Sigmoid colon (tissue), 7 donors: Measurements from ENCODE around the gene CAND1. TPM values are rescaled to one million over a fixed set of nuclear protein-coding genes. Genes with fewer than 3 reads are reported as not detected.

ENCODE experiments used
- DNase-seq: peaks from one replicate; pipeline ENCODE4 v3.0.0-alpha.2; 2019
- H3K27ac ChIP-seq, 4 donors: fragments of 200-600 bp; sonication (generic); one replicate each; pipeline ENCODE4 v1.5.1; 2016 to 2019; ENCODE audit warnings: mild to moderate bottlenecking in 1 of 4
- H3K27me3 ChIP-seq, 3 donors: fragments of 200-600 bp; sonication (generic); one replicate each; pipeline ENCODE4 v1.5.1; 2019; ENCODE audit warnings: mild to moderate bottlenecking in 1 of 3
- H3K36me3 ChIP-seq, 4 donors: fragments of 200-600 bp; sonication (generic); one replicate each; pipeline ENCODE4 v1.5.1; 2016 to 2019
- H3K4me1 ChIP-seq, 4 donors: fragments of 200-600 bp; sonication (generic); one replicate each; pipeline ENCODE4 v1.5.1; 2017 to 2019
- H3K4me3 ChIP-seq, 4 donors: fragments of 200-600 bp; sonication (generic); one replicate each; pipeline ENCODE4 v1.5.1; 2017 to 2019; ENCODE audit warnings: mild to moderate bottlenecking in 2 of 4, moderate library complexity in 1 of 4
- H3K9me3 ChIP-seq, 4 donors: fragments of 200-600 bp in 3 of 4; sonication (generic) in 3 of 4; one replicate each; pipeline versions ENCODE4 v1.5.1 to v1.6.1; 2013 to 2019
- EP300 ChIP-seq, 4 donors: sonication (generic); formaldehyde crosslinking; IDR thresholded peaks; one replicate each; pipeline ENCODE4 v1.6.1; 2017; ENCODE audit warnings: antibody characterized with exemption in 4 of 4
- POLR2A ChIP-seq, 2 donors: fragments of 450-650 bp; IDR thresholded peaks; one replicate each; pipeline ENCODE4 v1.6.1; 2016; ENCODE audit warnings: antibody characterized with exemption in 2 of 2, mild to moderate bottlenecking in 2 of 2, moderate library complexity in 2 of 2
- POLR2AphosphoS5 ChIP-seq, 4 donors: sonication (generic); formaldehyde crosslinking; IDR thresholded peaks; one replicate each; pipeline ENCODE4 v1.6.1; 2017; ENCODE audit warnings: antibody characterized with exemption in 4 of 4
- WGBS, 2 donors: extraction: QIAGEN DNeasy Blood & Tissue Kit; methylation state at CpG; one replicate each; pipeline ENCODE4 v1.1.7; 2013; 5-methylcytosine and 5-hydroxymethylcytosine counted together
- intact Hi-C: fragments of 100-400 bp; cut with DNase I; formaldehyde crosslinking; loops from one replicate; pipeline ENCODE4 v1.15.1; 2023
- polyA plus RNA-seq, 3 donors: library from polyadenylated mRNA; stranded (reverse); fragments of 200-250 nt; gene quantifications; one replicate each; pipeline ENCODE4 v1.2.3, GENCODE V29; 2013
- total RNA-seq, 4 donors: library from RNA; depleted of rRNA; stranded (reverse); fragments of >200 nt; gene quantifications; one replicate each; pipeline ENCODE4 v1.1.0, GENCODE V29; 2016
- TF ChIP-seq, protein P1 (sequence below), 4 experiments: fragments of 450-650 bp in 3 of 4; fragments of 200-600 bp in 1 of 4; IDR thresholded peaks; one replicate each; pipeline ENCODE4 v1.5.1; 2016 to 2019; ENCODE audit warnings: antibody characterized with exemption in 4 of 4, mild to moderate bottlenecking in 3 of 4, moderate library complexity in 2 of 4
- donor health status: healthy with polysubstance abuse.
- donor health status: Bipolar disorder and iron deficiency.
- donor health status: healthy.

Gene CAND1
- total and polyA plus RNA-seq, 7 donors = 10.2 to 86.5 (median 63.0) TPM

- H3K27ac ChIP-seq = no peak overlapping the region
- H3K4me1 ChIP-seq = peaks cover 0 to 28% (median 15%) of the 10 kb centered on the region in 4 donors
- TF ChIP-seq EP300 (IDR thresholded peaks at IDR 0.05) = no peak
- TF ChIP-seq POLR2A (IDR thresholded peaks at IDR 0.05) = no peak
- TF ChIP-seq POLR2AphosphoS5 (IDR thresholded peaks at IDR 0.05) = no peak
- TF ChIP-seq, protein P1, sequence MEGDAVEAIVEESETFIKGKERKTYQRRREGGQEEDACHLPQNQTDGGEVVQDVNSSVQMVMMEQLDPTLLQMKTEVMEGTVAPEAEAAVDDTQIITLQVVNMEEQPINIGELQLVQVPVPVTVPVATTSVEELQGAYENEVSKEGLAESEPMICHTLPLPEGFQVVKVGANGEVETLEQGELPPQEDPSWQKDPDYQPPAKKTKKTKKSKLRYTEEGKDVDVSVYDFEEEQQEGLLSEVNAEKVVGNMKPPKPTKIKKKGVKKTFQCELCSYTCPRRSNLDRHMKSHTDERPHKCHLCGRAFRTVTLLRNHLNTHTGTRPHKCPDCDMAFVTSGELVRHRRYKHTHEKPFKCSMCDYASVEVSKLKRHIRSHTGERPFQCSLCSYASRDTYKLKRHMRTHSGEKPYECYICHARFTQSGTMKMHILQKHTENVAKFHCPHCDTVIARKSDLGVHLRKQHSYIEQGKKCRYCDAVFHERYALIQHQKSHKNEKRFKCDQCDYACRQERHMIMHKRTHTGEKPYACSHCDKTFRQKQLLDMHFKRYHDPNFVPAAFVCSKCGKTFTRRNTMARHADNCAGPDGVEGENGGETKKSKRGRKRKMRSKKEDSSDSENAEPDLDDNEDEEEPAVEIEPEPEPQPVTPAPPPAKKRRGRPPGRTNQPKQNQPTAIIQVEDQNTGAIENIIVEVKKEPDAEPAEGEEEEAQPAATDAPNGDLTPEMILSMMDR (IDR thresholded peaks at IDR 0.05) = no peak
- DNase-seq = no peak
- no peaks in the 10 kb centered on the region for H3K9me3 ChIP-seq
- no peaks in the 10 kb centered on the region for H3K27me3 ChIP-seq
- H3K4me3 ChIP-seq = no peak overlapping the region
- peaks cover 0 to 36% (median 0%) of the 10 kb centered on the region in 4 donors for H3K36me3 ChIP-seq
- intact Hi-C loops = no loop called here
- 95 to 96% methylated on average over 2 of the region's 2 CpGs for WGBS, 2 donors
Measured at GRCh38 chr12:67284561-67284960, 15.4 kb downstream of the CAND1 start.

GRCh38 chr12:67286257-67286656 is 17.1 kb downstream of the CAND1 start:
- TF ChIP-seq EP300 (IDR thresholded peaks at IDR 0.05) (no peak), POLR2A (IDR thresholded peaks at IDR 0.05) (no peak), POLR2AphosphoS5 (IDR thresholded peaks at IDR 0.05) (no peak)
- TF ChIP-seq, protein P1 (IDR thresholded peaks at IDR 0.05) = no peak
- WGBS, 2 donors = 96% methylated on average over 5 of the region's 5 CpGs
- H3K9me3 ChIP-seq = no peaks in the 10 kb centered on the region

GRCh38 chr12:67287311-67287710 is 18.2 kb downstream of the CAND1 start:
- H3K9me3 ChIP-seq = no peaks in the 10 kb centered on the region
- no peak for DNase-seq
- 85 to 94% methylated on average over 5 of the region's 5 CpGs for WGBS, 2 donors
- H3K27ac ChIP-seq = no peak overlapping the region
- no peaks in the 10 kb centered on the region for H3K27me3 ChIP-seq
- intact Hi-C loops = no loop called here
- TF ChIP-seq EP300 (IDR thresholded peaks at IDR 0.05) (no peak), POLR2A (IDR thresholded peaks at IDR 0.05) (no peak), POLR2AphosphoS5 (IDR thresholded peaks at IDR 0.05) (no peak)
- TF ChIP-seq, protein P1 (IDR thresholded peaks at IDR 0.05) = no peak
- H3K36me3 ChIP-seq = peaks cover 0 to 32% (median 0%) of the 10 kb centered on the region in 4 donors
- H3K4me3 ChIP-seq = no peak overlapping the region
- peaks cover 0 to 18% (median 0%) of the 10 kb centered on the region in 4 donors for H3K4me1 ChIP-seq

More at GRCh38 chr12:67286257-67286656, 17.1 kb downstream of the CAND1 start:
- intact Hi-C loops = no loop called here
- no peak overlapping the region for H3K27ac ChIP-seq
- H3K4me1 ChIP-seq = peaks cover 0 to 18% (median 1%) of the 10 kb centered on the region in 4 donors
- H3K36me3 ChIP-seq = peaks cover 0 to 36% (median 0%) of the 10 kb centered on the region in 4 donors
- DNase-seq = no peak
- H3K4me3 ChIP-seq = no peak overlapping the region
- H3K27me3 ChIP-seq = no peaks in the 10 kb centered on the region

- Histone ChIP-seq H3K4me1 (peaks cover 0 to 23% (median 0%) of the 10 kb centered on the region in 4 donors), H3K36me3 (peaks cover 0 to 20% (median 0%) of the 10 kb centered on the region in 4 donors), H3K27ac (no peak overlapping the region), H3K4me3 (no peak overlapping the region), H3K27me3 (no peaks in the 10 kb centered on the region), H3K9me3 (no peaks in the 10 kb centered on the region)
- intact Hi-C loops = no loop called here
- TF ChIP-seq POLR2A (IDR thresholded peaks at IDR 0.05) (no peak), EP300 (IDR thresholded peaks at IDR 0.05) (no peak), POLR2AphosphoS5 (IDR thresholded peaks at IDR 0.05) (no peak)
- WGBS, 2 donors = 92 to 95% methylated on average over 2 of the region's 2 CpGs
- DNase-seq = no peak
Measured at GRCh38 chr12:67288561-67288960, 19.4 kb downstream of the CAND1 start.

GRCh38 chr12:67290378-67290777 is 21.2 kb downstream of the CAND1 start:
- intact Hi-C loops = no loop called here
- TF ChIP-seq POLR2AphosphoS5 (IDR thresholded peaks at IDR 0.05) (no peak), EP300 (IDR thresholded peaks at IDR 0.05) (no peak), POLR2A (IDR thresholded peaks at IDR 0.05) (no peak)
- TF ChIP-seq, protein P1 (IDR thresholded peaks at IDR 0.05) = no peak
- H3K4me1 ChIP-seq = peaks cover 0 to 32% (median 0%) of the 10 kb centered on the region in 4 donors
- no peaks in the 10 kb centered on the region for H3K27me3 ChIP-seq
- 98% methylated on average over 2 of the region's 2 CpGs for WGBS, 2 donors
- no peak overlapping the region for H3K27ac ChIP-seq
- no peaks in the 10 kb centered on the region for H3K9me3 ChIP-seq
- H3K4me3 ChIP-seq = no peak overlapping the region
- peaks cover 0 to 23% (median 2%) of the 10 kb centered on the region in 4 donors for H3K36me3 ChIP-seq
- DNase-seq = no peak
